PFSK-1 (cell line): Measurements from ENCODE around the gene CCSER1.

Experiments used
- TAF1 ChIP-seq: IDR thresholded peaks from 2 replicates; pipeline ENCODE4 v1.6.1; 2012; ENCODE audit warnings: low read length, control low read depth, borderline replicate concordance; ENCODE audit not compliant: insufficient read depth
- TF ChIP-seq, protein P1 (sequence below), 2 experiments: IDR thresholded peaks; 2 replicates each; pipeline versions ENCODE4 v1.6.1 to v1.8.0; 2011 to 2012; ENCODE audit warnings: low read depth in 2 of 2, low read length in 2 of 2, control low read depth in 1 of 2, inconsistent platforms in 1 of 2, mild to moderate bottlenecking in 1 of 2, moderate library complexity in 1 of 2; ENCODE audit not compliant: insufficient read depth in 1 of 2

DNA sequence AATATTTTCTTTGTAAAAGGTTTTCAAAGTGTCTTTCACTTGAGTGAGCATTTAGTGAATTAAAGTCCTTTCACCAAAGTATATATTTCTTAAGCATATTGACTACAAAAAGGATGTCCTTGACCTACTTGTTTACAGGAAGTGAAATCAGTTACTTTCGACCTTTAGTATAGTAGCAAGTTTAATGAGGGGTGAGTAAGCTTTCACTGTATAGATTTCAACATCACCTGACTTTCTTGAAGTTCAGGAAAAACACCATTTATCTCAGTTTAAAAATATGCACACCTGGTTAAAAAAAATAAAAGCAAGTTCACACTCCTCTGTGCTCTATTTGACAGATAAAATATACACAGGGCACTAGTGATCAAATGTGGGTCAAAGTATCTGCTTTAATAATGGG lies 88.1 kb downstream of the CCSER1 start:
- no peak for TF ChIP-seq TAF1
- TF ChIP-seq, protein P1, sequence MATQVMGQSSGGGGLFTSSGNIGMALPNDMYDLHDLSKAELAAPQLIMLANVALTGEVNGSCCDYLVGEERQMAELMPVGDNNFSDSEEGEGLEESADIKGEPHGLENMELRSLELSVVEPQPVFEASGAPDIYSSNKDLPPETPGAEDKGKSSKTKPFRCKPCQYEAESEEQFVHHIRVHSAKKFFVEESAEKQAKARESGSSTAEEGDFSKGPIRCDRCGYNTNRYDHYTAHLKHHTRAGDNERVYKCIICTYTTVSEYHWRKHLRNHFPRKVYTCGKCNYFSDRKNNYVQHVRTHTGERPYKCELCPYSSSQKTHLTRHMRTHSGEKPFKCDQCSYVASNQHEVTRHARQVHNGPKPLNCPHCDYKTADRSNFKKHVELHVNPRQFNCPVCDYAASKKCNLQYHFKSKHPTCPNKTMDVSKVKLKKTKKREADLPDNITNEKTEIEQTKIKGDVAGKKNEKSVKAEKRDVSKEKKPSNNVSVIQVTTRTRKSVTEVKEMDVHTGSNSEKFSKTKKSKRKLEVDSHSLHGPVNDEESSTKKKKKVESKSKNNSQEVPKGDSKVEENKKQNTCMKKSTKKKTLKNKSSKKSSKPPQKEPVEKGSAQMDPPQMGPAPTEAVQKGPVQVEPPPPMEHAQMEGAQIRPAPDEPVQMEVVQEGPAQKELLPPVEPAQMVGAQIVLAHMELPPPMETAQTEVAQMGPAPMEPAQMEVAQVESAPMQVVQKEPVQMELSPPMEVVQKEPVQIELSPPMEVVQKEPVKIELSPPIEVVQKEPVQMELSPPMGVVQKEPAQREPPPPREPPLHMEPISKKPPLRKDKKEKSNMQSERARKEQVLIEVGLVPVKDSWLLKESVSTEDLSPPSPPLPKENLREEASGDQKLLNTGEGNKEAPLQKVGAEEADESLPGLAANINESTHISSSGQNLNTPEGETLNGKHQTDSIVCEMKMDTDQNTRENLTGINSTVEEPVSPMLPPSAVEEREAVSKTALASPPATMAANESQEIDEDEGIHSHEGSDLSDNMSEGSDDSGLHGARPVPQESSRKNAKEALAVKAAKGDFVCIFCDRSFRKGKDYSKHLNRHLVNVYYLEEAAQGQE (IDR thresholded peaks at IDR 0.05; ENCODE audit: insufficient read depth in 1 of 2, low read depth in 2 of 2, low read length in 2 of 2) = no peak
